Suprapubic skin (tissue), 3 donors: Measurements from ENCODE around the gene SLC16A10.

Source experiments
- EP300 ChIP-seq: sonication (generic); formaldehyde crosslinking; IDR thresholded peaks from one replicate; pipeline ENCODE4 v1.6.1; 2017; ENCODE audit warnings: antibody characterized with exemption
- POLR2A ChIP-seq, 2 donors: fragments of 450-650 bp; IDR thresholded peaks; one replicate each; pipeline ENCODE4 v1.6.1; 2017; ENCODE audit warnings: antibody characterized with exemption in 2 of 2, mild to moderate bottlenecking in 2 of 2, moderate library complexity in 2 of 2
- TF ChIP-seq, protein P1 (sequence below), 2 donors: fragments of 200-600 bp in 1 of 2; fragments of 450-650 bp in 1 of 2; sonication (generic) in 1 of 2; IDR thresholded peaks; one replicate each; pipeline ENCODE4 v1.5.1; 2016 to 2019; ENCODE audit warnings: antibody characterized with exemption in 2 of 2, mild to moderate bottlenecking in 1 of 2, moderate library complexity in 1 of 2

DNA sequence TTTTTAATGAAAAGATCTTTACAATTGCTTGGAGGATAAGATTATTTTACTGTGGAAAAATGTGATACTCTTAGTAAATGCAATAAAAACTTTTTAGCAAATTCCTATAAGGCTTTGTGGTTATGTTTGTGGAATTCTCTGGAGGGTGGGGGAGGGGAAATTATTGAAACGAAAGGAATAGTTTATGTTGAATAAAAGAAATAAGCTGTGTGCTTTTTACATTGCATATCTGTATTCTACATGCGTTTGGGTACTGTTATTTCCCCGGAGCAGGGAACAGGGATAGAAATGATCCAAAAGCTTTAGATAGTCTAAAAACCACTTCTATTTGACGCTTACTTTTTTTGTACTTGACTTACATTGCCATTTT, 143.8 kb downstream of the SLC16A10 start:
- TF ChIP-seq, protein P1, sequence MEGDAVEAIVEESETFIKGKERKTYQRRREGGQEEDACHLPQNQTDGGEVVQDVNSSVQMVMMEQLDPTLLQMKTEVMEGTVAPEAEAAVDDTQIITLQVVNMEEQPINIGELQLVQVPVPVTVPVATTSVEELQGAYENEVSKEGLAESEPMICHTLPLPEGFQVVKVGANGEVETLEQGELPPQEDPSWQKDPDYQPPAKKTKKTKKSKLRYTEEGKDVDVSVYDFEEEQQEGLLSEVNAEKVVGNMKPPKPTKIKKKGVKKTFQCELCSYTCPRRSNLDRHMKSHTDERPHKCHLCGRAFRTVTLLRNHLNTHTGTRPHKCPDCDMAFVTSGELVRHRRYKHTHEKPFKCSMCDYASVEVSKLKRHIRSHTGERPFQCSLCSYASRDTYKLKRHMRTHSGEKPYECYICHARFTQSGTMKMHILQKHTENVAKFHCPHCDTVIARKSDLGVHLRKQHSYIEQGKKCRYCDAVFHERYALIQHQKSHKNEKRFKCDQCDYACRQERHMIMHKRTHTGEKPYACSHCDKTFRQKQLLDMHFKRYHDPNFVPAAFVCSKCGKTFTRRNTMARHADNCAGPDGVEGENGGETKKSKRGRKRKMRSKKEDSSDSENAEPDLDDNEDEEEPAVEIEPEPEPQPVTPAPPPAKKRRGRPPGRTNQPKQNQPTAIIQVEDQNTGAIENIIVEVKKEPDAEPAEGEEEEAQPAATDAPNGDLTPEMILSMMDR (IDR thresholded peaks at IDR 0.05) = no peak
- no peak for TF ChIP-seq EP300
- TF ChIP-seq POLR2A (IDR thresholded peaks at IDR 0.05) = no peak
